ENCODE data around the gene RRP1.

The RRP1 gene

DNA sequence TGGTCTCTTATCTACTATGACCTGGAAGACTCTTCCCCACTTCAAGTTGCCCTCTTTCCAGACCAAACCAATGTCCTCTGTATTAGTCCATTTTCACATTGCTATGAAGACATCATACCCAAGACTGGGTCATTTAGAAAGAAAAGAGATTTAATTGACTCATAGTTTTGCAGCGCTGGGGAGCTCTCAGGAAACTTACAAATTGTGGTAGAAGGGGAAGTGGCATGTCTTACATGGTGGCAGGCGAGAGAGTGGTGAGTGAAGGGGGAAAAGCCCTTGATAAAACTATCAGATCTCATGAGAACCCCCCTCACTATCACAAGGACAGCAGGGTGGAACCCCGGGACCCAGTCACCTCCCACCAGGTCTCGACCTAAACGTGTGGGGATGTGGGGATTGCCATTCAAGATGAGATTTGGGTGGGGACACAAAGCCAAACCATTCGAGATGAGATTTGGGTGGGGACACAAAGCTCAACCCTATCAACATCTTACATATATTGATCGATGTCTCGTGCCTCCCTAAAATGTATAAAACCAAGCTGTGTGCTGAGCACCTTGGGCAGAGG is 61.4 kb downstream of the RRP1 start:
- DNase-seq (ENCODE audit: low read depth), result no peak
- TF ChIP-seq, protein P1, sequence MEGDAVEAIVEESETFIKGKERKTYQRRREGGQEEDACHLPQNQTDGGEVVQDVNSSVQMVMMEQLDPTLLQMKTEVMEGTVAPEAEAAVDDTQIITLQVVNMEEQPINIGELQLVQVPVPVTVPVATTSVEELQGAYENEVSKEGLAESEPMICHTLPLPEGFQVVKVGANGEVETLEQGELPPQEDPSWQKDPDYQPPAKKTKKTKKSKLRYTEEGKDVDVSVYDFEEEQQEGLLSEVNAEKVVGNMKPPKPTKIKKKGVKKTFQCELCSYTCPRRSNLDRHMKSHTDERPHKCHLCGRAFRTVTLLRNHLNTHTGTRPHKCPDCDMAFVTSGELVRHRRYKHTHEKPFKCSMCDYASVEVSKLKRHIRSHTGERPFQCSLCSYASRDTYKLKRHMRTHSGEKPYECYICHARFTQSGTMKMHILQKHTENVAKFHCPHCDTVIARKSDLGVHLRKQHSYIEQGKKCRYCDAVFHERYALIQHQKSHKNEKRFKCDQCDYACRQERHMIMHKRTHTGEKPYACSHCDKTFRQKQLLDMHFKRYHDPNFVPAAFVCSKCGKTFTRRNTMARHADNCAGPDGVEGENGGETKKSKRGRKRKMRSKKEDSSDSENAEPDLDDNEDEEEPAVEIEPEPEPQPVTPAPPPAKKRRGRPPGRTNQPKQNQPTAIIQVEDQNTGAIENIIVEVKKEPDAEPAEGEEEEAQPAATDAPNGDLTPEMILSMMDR (IDR thresholded peaks at IDR 0.05; ENCODE audit: insufficient read depth, low read depth, low read length, missing control alignments), result no peak
- no peak overlapping the region for H3K4me3 ChIP-seq (ENCODE audit: low read depth, low read length)

DNA sequence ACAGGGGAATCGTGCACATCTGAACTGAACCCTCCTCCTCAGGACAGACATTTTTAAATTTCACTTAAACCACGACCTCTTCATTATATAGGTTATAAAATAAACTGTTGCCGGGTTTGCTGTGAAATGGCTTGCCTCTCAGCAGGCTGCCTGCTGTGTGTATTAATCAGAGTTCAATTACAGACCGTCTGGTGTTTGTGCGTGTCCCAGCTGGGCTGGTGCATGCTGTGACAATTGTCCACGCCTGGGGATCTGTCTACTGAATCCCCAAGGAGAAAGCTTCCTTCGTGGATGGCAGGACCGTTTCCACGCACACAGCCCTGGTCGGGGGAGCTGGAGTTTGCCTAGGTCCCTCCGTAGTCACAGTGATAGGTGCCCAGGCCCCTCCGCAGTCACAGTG is 62.2 kb downstream of the RRP1 start:
- H3K4me3 ChIP-seq (ENCODE audit: low read depth, low read length), result no peak overlapping the region
- TF ChIP-seq, protein P1 (IDR thresholded peaks at IDR 0.05; ENCODE audit: insufficient read depth, low read depth, low read length, missing control alignments), result no peak

DNA sequence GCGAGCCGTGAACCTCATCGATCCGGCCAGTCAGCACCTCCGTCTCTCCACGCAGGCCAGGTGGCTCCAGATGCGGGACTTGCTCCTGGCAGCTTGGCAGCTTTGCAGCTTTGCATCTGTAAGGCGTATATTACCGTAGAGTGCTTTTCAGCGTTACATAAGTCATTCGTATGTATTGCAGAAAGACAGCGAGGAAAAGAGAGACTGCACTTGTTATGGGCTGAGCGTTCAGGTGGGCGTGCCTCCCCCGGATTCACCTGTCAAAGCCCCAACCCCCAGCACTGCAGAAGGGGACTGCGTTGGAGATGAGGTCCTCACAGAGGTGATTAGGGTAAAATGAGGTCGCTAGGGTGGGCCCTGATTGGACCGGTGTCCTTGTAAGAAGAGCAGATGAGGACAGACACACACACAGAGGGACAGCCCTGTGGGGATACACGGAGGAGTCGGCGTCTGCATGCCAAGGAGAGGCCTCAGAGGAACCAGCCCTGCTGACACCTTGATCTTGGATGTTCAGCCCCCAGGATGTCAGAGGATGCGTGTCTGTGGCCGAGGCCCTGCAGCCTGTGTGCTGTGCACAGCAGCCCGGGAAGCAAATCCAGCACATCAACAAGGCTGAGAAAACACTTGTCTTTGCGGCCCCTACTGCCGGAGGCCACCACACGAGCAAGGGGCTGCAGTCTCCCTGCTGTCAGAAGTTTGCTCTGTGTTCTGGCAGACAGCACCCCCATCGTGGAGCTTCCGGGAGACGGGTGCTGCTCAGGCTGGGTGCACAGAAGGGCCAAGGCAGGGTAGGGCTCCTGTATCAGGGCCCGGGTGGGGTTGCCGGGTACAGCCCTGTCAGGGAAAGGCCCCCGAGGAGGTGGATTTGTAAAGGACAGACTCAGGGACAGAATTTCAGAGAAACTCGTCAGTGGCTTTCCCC is 64.7 kb downstream of the RRP1 start:
- TF ChIP-seq, protein P1 (IDR thresholded peaks at IDR 0.05; ENCODE audit: insufficient read depth, low read depth, low read length, missing control alignments), result no peak
- no peak overlapping the region for H3K4me3 ChIP-seq (ENCODE audit: low read depth, low read length)
- no peak for DNase-seq (ENCODE audit: low read depth)

More for the DNA sequence above, 62.2 kb downstream of the RRP1 start:
- DNase-seq (ENCODE audit: low read depth), result no peak

All from GM12865 (cell line).